Ovary (tissue), 9 donors: ENCODE results near the gene MBP. TPM values are rescaled to one million over a fixed set of nuclear protein-coding genes. Genes with fewer than 3 reads are reported as not detected.

Experiments
- DNase-seq, 5 donors: peaks; one replicate each; pipeline ENCODE4 v3.0.0-alpha.2; 2019 to 2020
- H3K27ac ChIP-seq, 2 donors: fragments of 200-600 bp; one replicate each; pipeline versions ENCODE4 v1.5.1 to v1.8.0; 2019 to 2022
- H3K27me3 ChIP-seq: fragments of 200-600 bp; one replicate; pipeline ENCODE4 v1.8.0; 2022
- H3K36me3 ChIP-seq: fragments of 200-600 bp; sonication (generic); one replicate; pipeline ENCODE4 v1.5.1; 2019
- H3K4me1 ChIP-seq: one replicate; pipeline ENCODE4 v1.8.1; 2013; ENCODE audit warnings: mild to moderate bottlenecking, moderate library complexity; ENCODE audit not compliant: insufficient read depth
- H3K4me3 ChIP-seq: fragments of 200-600 bp; sonication (generic); one replicate; pipeline ENCODE4 v1.5.1; 2017
- H3K9me3 ChIP-seq, 2 donors: fragments of 200-600 bp in 1 of 2; sonication (generic) in 1 of 2; one replicate each; pipeline versions ENCODE4 v1.5.1 to v1.8.1; 2013 to 2019; ENCODE audit warnings: mild to moderate bottlenecking in 1 of 2, moderate library complexity in 1 of 2
- CTCF ChIP-seq, 3 donors: fragments of 450-650 bp in 2 of 3; fragments of 200-600 bp in 1 of 3; IDR thresholded peaks; one replicate each; pipeline versions ENCODE4 v1.5.1 to v1.8.0; 2016 to 2022; ENCODE audit warnings: antibody characterized with exemption in 3 of 3, mild to moderate bottlenecking in 1 of 3
- EP300 ChIP-seq: sonication (generic); formaldehyde crosslinking; IDR thresholded peaks from one replicate; pipeline ENCODE4 v1.6.1; 2017; ENCODE audit warnings: antibody characterized with exemption
- POLR2A ChIP-seq: fragments of 450-650 bp; IDR thresholded peaks from one replicate; pipeline ENCODE4 v1.6.1; 2017; ENCODE audit warnings: antibody characterized with exemption, mild to moderate bottlenecking, moderate library complexity
- WGBS, 3 donors: extraction: QIAGEN DNeasy Blood & Tissue Kit in 1 of 3; methylation state at CpG; one replicate each; pipeline versions ENCODE4 v1.1.5 to v1.1.7; 2013 to 2017; 5-methylcytosine and 5-hydroxymethylcytosine counted together
- intact Hi-C, 4 donors: fragments of 100-400 bp; cut with DNase I; formaldehyde crosslinking; loops; one replicate each; pipeline versions ENCODE4 v1.11.0 to v1.15.1; 2022 to 2023
- polyA plus RNA-seq, 2 donors: library from polyadenylated mRNA; stranded (reverse); fragments of 200-250 nt in 1 of 2; fragments of 350-450 nt in 1 of 2; fragmentation: Illumina TruSeq in 1 of 2; extraction: RNeasy Lipid Tissue Mini Kit (QIAGEN cat#74804) in 1 of 2; gene quantifications; one replicate each; pipeline ENCODE4 v1.2.3, GENCODE V29; 2013 to 2014
- total RNA-seq, 7 donors: library from RNA; depleted of rRNA in 2 of 7; stranded (reverse); fragments of >200 nt in 2 of 7; fragmentation: NEBNext Ultra II Directional in 3 of 7; extraction: Animal tissue kit (Norgen Biotek cat#: 25700) in 3 of 7; gene quantifications; one replicate each; pipeline versions ENCODE4 v1.1.0 to v1.2.4, GENCODE V29; 2016 to 2023
- donor health status: DM: no; HTN: no; CAD: no; lungs with moderate emphysema.
- donor health status: DM: no; HTN: no; CAD: no.
- donor health status: Bipolar disorder and iron deficiency.
- donor health status: DM: yes; HTN: yes; CAD: no.
- donor health status: DM: no; HTN: no; CAD: no.
- donor health status: DM: yes; HTN: yes; CAD: no.

MBP gene
- total and polyA plus RNA-seq, 9 donors: 7.1 to 38.2 (median 23.2) TPM

GRCh38 chr18:77131100-77131651 is 1.4 kb downstream of the MBP start:
- intact Hi-C loops: loop anchor here in 2 of 4 donors (5.0 to 10.0 kb wide), 3 partner anchors 34 to 126 kb away; no protein-coding TSS in a partner anchor
- Histone ChIP-seq H3K4me1 (peaks cover 2% of the 10 kb centered on the region), H3K36me3 (no peaks in the 10 kb centered on the region), H3K9me3 (no peaks in the 10 kb centered on the region), H3K4me3 (peak overlapping the region; percentile 85), H3K27ac (peak overlapping the region; percentile 94 to 96), H3K27me3 (no peaks in the 10 kb centered on the region)
- WGBS, 3 donors: 2 to 3% (median 3%) methylated on average over 31 of the region's 31 CpGs
- TF ChIP-seq EP300 (no peak), CTCF (IDR thresholded peaks at IDR 0.05) (no peak), POLR2A (no peak)
- peak in 3 of 5 donors; percentile 38 to 56 (median 53) for DNase-seq

GRCh38 chr18:77130229-77131099 is 2.1 kb downstream of the MBP start:
- no peaks in the 10 kb centered on the region for H3K36me3 ChIP-seq
- TF ChIP-seq POLR2A (no peak), CTCF (IDR thresholded peaks at IDR 0.05) (no peak), EP300 (no peak)
- H3K9me3 ChIP-seq: no peaks in the 10 kb centered on the region
- WGBS, 3 donors: 50 to 60% (median 56%) methylated on average over 27 of the region's 27 CpGs
- intact Hi-C loops: loop anchor here in 2 of 4 donors (5.0 to 10.0 kb wide), 3 partner anchors 33 to 126 kb away; no protein-coding TSS in a partner anchor
- no peak overlapping the region for H3K27ac ChIP-seq
- H3K4me1 ChIP-seq: peaks cover 2% of the 10 kb centered on the region
- H3K4me3 ChIP-seq: peak overlapping the region; percentile 85
- no peaks in the 10 kb centered on the region for H3K27me3 ChIP-seq
- no peak for DNase-seq

GRCh38 chr18:77129150-77129551 is 3.4 kb downstream of the MBP start:
- Histone ChIP-seq H3K36me3 (no peaks in the 10 kb centered on the region), H3K4me3 (no peak overlapping the region), H3K4me1 (peaks cover 2% of the 10 kb centered on the region), H3K27ac (no peak overlapping the region), H3K9me3 (no peaks in the 10 kb centered on the region), H3K27me3 (no peaks in the 10 kb centered on the region)
- intact Hi-C loops: no loop called here
- WGBS, 3 donors: 60 to 89% (median 85%) methylated on average over 7 of the region's 7 CpGs
- DNase-seq: no peak
- no peak for TF ChIP-seq POLR2A
- no peak for TF ChIP-seq EP300
- no peak for TF ChIP-seq CTCF (IDR thresholded peaks at IDR 0.05)

GRCh38 chr18:77127769-77128671 is 4.6 kb downstream of the MBP start:
- DNase-seq: peak in 2 of 5 donors; percentile 30 to 62
- Histone ChIP-seq H3K4me3 (no peak overlapping the region), H3K4me1 (peaks cover 2% of the 10 kb centered on the region), H3K27me3 (no peaks in the 10 kb centered on the region), H3K27ac (no peak overlapping the region), H3K9me3 (no peaks in the 10 kb centered on the region), H3K36me3 (no peaks in the 10 kb centered on the region)
- intact Hi-C loops: no loop called here
- no peak for TF ChIP-seq CTCF (IDR thresholded peaks at IDR 0.05)
- no peak for TF ChIP-seq EP300
- no peak for TF ChIP-seq POLR2A
- 53 to 68% (median 60%) methylated on average over 11 of the region's 11 CpGs for WGBS, 3 donors
